ENCODE results near the gene MTOR. TPM values are rescaled to one million over a fixed set of nuclear protein-coding genes. Genes with fewer than 3 reads are reported as not detected.

MTOR gene
- total RNA-seq, 1 donor from 2014 or later: 55.8 TPM

GRCh38 chr1:11193376-11193775 lies 69.0 kb downstream of the MTOR start:
- H3K9me3 ChIP-seq (ENCODE audit: low read depth): no peaks in the 10 kb centered on the region
- H3K36me3 Mint-ChIP-seq: peaks cover 15% of the 10 kb centered on the region
- H3K79me2 ChIP-seq (ENCODE audit: low read depth): peaks cover 6% of the 10 kb centered on the region
- H3K4me1 Mint-ChIP-seq: peaks cover 4% of the 10 kb centered on the region
- peaks cover 7% of the 10 kb centered on the region for H3K36me3 ChIP-seq
- DNase-seq (ENCODE audit: low spot score): no peak
- H3K4me3 Mint-ChIP-seq: no peak overlapping the region
- no peak overlapping the region for H3K27ac Mint-ChIP-seq
- no peak overlapping the region for H3K27ac ChIP-seq
- peaks cover 24% of the 10 kb centered on the region for H4K20me1 ChIP-seq (ENCODE audit: low read depth)
- H3K27me3 ChIP-seq: no peaks in the 10 kb centered on the region
- H2AFZ ChIP-seq (replicated peaks): no peak overlapping the region
- peaks cover 3% of the 10 kb centered on the region for H3K27me3 Mint-ChIP-seq (ENCODE audit: insufficient read depth, low read depth)
- H3K4me3 ChIP-seq: no peak overlapping the region
- no peak overlapping the region for H3K4me2 ChIP-seq
- no peak for TF ChIP-seq CTCF (IDR thresholded peaks at IDR 0.05)
- TF ChIP-seq EZH2 (IDR thresholded peaks at IDR 0.05): no peak
- TF ChIP-seq EZH2phosphoT487 (IDR thresholded peaks at IDR 0.05): no peak
- no peak overlapping the region for H3K9ac ChIP-seq
- peaks cover 16% of the 10 kb centered on the region for H3K4me1 ChIP-seq
- no peaks in the 10 kb centered on the region for H3K9me3 Mint-ChIP-seq
- H3F3A ChIP-seq (ENCODE audit: low read depth): peaks cover 16% of the 10 kb centered on the region

DNA sequence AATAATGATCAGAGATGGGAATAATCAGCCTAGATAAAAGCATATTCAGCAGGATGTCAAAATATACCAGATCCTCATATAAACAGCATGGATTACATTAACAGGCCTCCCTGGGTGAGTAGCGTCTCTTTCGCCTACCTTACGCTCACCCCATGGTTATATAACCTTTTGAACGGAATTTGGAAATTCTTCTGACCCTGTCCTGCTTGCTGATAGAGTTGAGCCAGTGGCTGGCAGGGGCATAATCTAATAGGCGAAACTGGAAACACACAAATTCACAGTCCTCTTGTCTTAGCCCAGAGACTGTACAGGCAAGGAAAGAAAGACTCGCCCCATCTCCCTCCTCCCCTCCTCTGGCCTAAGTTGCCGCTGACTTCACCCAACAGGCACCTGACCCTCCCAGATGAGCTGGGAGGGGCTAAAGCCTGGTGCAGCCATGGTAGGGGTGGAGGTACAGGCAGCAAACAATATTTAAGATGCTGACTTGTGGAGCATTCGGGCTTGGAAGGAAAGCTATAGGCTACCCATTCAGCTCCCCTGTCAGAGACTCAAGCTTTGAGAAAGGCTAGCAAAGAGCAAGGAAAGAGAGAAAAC lies 73.4 kb downstream of the MTOR start, which contains the start of gene ANGPTL7:
ANGPTL7 (plus strand) TSS at position 498 of the 594 bp plus-strand sequence. CDS start 225 bp downstream, outside the sequence.
- Mint-ChIP-seq H3K27me3 (ENCODE audit: insufficient read depth, low read depth) (peaks cover 2% of the 10 kb centered on the region), H3K4me1 (peaks cover 3% of the 10 kb centered on the region), H3K27ac (no peak within 1 kb of the TSS), H3K36me3 (peaks cover 13% of the 10 kb centered on the region), H3K9me3 (no peaks in the 10 kb centered on the region), H3K4me3 (no peak within 1 kb of the TSS)
- H3K9me3 ChIP-seq (ENCODE audit: low read depth): no peaks in the 10 kb centered on the region
- H3K79me2 ChIP-seq (ENCODE audit: low read depth): peaks cover 9% of the 10 kb centered on the region
- H3K4me1 ChIP-seq: peaks cover 11% of the 10 kb centered on the region
- H3K4me3 ChIP-seq: no peak within 1 kb of the TSS
- H3F3A ChIP-seq (ENCODE audit: low read depth): peaks cover 10% of the 10 kb centered on the region
- no peak within 1 kb of the TSS for H2AFZ ChIP-seq (replicated peaks)
- no peak for DNase-seq (ENCODE audit: low spot score)
- H4K20me1 ChIP-seq (ENCODE audit: low read depth): peaks cover 25% of the 10 kb centered on the region
- H3K4me2 ChIP-seq: no peak within 1 kb of the TSS
- no peaks in the 10 kb centered on the region for H3K36me3 ChIP-seq
- H3K9ac ChIP-seq: no peak within 1 kb of the TSS
- peak within 1 kb of the TSS; percentile 58 for H3K27ac ChIP-seq
- H3K27me3 ChIP-seq: no peaks in the 10 kb centered on the region
- no peak for TF ChIP-seq EZH2phosphoT487 (IDR thresholded peaks at IDR 0.05)
- TF ChIP-seq EZH2 (IDR thresholded peaks at IDR 0.05): no peak
- TF ChIP-seq CTCF (IDR thresholded peaks at IDR 0.05): no peak

DNA sequence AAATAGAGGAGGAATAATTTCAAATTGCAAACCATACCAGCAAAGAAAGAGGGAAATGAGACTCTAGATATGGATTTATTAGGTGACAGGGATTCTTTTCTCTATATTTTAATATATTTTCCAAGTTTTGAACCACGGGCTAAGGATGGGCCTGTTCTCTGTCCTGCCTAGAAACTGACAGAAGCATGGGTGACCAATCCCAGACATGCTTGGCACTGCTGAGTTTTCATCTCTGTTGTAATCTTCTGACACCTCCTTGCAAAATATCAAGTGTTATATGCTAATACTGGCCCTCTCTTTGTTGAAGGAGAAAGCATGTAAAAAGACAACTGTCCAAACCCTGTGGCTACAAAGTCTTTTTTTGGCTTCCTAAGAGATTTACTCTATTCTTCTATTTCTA lies 74.0 kb downstream of the MTOR start:
- Mint-ChIP-seq H3K36me3 (peaks cover 13% of the 10 kb centered on the region), H3K27ac (no peak overlapping the region), H3K4me1 (peaks cover 3% of the 10 kb centered on the region), H3K4me3 (no peak overlapping the region), H3K9me3 (no peaks in the 10 kb centered on the region), H3K27me3 (ENCODE audit: insufficient read depth, low read depth) (peaks cover 2% of the 10 kb centered on the region)
- no peak overlapping the region for H3K9ac ChIP-seq
- no peaks in the 10 kb centered on the region for H3K27me3 ChIP-seq
- H4K20me1 ChIP-seq (ENCODE audit: low read depth): peaks cover 25% of the 10 kb centered on the region
- TF ChIP-seq CTCF (IDR thresholded peaks at IDR 0.05) (no peak), EZH2 (IDR thresholded peaks at IDR 0.05) (no peak), EZH2phosphoT487 (IDR thresholded peaks at IDR 0.05) (no peak)
- no peak overlapping the region for H3K27ac ChIP-seq
- peaks cover 9% of the 10 kb centered on the region for H3K79me2 ChIP-seq (ENCODE audit: low read depth)
- no peak for DNase-seq (ENCODE audit: low spot score)
- no peak overlapping the region for H3K4me2 ChIP-seq
- no peak overlapping the region for H2AFZ ChIP-seq (replicated peaks)
- no peaks in the 10 kb centered on the region for H3K9me3 ChIP-seq (ENCODE audit: low read depth)
- H3K36me3 ChIP-seq: peaks cover 5% of the 10 kb centered on the region
- H3K4me3 ChIP-seq: no peak overlapping the region
- H3F3A ChIP-seq (ENCODE audit: low read depth): peaks cover 10% of the 10 kb centered on the region
- H3K4me1 ChIP-seq: peaks cover 11% of the 10 kb centered on the region

All from neural progenitor cell (in vitro differentiated cells).